OCI-M2 (cell line): Measurements from ENCODE around the gene LOXL1.

Experiments
- DNase-seq: peaks from one replicate; lab custom pipeline; 2025; ENCODE audit not compliant: unreplicated experiment; lab: John Stamatoyannopoulos, UW

The LOXL1 gene

GRCh38 chr15:73899197-73900094 is 26.8 kb upstream of the LOXL1 start:
- DNase-seq, result no peak

GRCh38 chr15:73900095-73900712 is 26.1 kb upstream of the LOXL1 start:
- DNase-seq, result no peak

GRCh38 chr15:73901126-73901810 is 25.0 kb upstream of the LOXL1 start:
- no peak for DNase-seq

- DNase-seq, result no peak
Observed at GRCh38 chr15:73902121-73903020, 23.9 kb upstream of the LOXL1 start.

GRCh38 chr15:73904026-73904815 is 22.0 kb upstream of the LOXL1 start:
- no peak for DNase-seq

- no peak for DNase-seq
Observed at GRCh38 chr15:73905225-73905827, 20.9 kb upstream of the LOXL1 start.

GRCh38 chr15:73906346-73907034 is 19.8 kb upstream of the LOXL1 start:
- DNase-seq, result no peak

- DNase-seq, result no peak
Observed at GRCh38 chr15:73907035-73907408, 19.2 kb upstream of the LOXL1 start.

GRCh38 chr15:73908030-73908821 is 18.0 kb upstream of the LOXL1 start:
- DNase-seq, result peak; percentile 2

- no peak for DNase-seq
Observed at GRCh38 chr15:73908822-73909122, 17.5 kb upstream of the LOXL1 start.

- no peak for DNase-seq
Observed at GRCh38 chr15:73909651-73910050, 16.6 kb upstream of the LOXL1 start.

GRCh38 chr15:73910522-73911303 is 15.5 kb upstream of the LOXL1 start:
- DNase-seq, result no peak

GRCh38 chr15:73912030-73912596 is 14.1 kb upstream of the LOXL1 start:
- no peak for DNase-seq

GRCh38 chr15:73914145-73914544 is 12.1 kb upstream of the LOXL1 start:
- no peak for DNase-seq

GRCh38 chr15:73915082-73915481 is 11.2 kb upstream of the LOXL1 start:
- no peak for DNase-seq

GRCh38 chr15:73918784-73919183 is 7.5 kb upstream of the LOXL1 start:
- no peak for DNase-seq

GRCh38 chr15:73919706-73920105 is 6.6 kb upstream of the LOXL1 start:
- no peak for DNase-seq
